ENCODE measurements around the gene UBE2H. TPM values are rescaled to one million over a fixed set of nuclear protein-coding genes. Genes with fewer than 3 reads are reported as not detected.
A peak's percentile ranks its signal among the peaks of the same experiment; 100 is the strongest.

The UBE2H gene
- total and polyA plus RNA-seq, 2 donors (not counting 1 experiment from before 2014, with no cell fraction given): 23.3 to 54.1 TPM

- DNase-seq (peak; percentile 60), ATAC-seq (ENCODE audit: low read depth) (peak; percentile 29)
- Histone ChIP-seq H3K9ac (ENCODE audit: low read length) (peak overlapping the region; percentile 50), H3K9me3 (ENCODE audit: control extremely low read depth in 1 of 3, control insufficient read depth in 2 of 3, insufficient read depth in 1 of 3, low read length in 2 of 3) (peaks cover 0 to 45% (median 0%) of the 10 kb centered on the region in 3 donors), H3K27me3 (replicated peaks in 1 of 4; ENCODE audit: control extremely low read depth in 1 of 4, control insufficient read depth in 3 of 4, insufficient read depth in 4 of 4, low read length in 3 of 4) (peaks cover 0 to 74% (median 50%) of the 10 kb centered on the region in 4 experiments), H4K20me1 (ENCODE audit: control insufficient read depth, insufficient read depth, low read length, poor library complexity, severe bottlenecking) (peaks cover 18% of the 10 kb centered on the region), H3K4me3 (ENCODE audit: control extremely low read depth in 1 of 5, extremely low read depth in 1 of 5, insufficient read depth in 1 of 5, low read depth in 2 of 5, low read length in 4 of 5) (peak overlapping the region in 3 of 5 experiments; percentile 23 to 58 (median 23)), H3K79me2 (ENCODE audit: control insufficient read depth, insufficient read depth, low read length) (no peaks in the 10 kb centered on the region), H3K4me2 (replicated peaks; ENCODE audit: low read depth, low read length, poor library complexity, severe bottlenecking) (peak overlapping the region; percentile 78), H3K27ac (ENCODE audit: low read length in 2 of 2) (no peak overlapping the region), H2AFZ (ENCODE audit: insufficient read depth, low read depth, low read length, poor library complexity, severe bottlenecking) (peak overlapping the region; percentile 46), H3K36me3 (replicated peaks in 1 of 2; ENCODE audit: control extremely low read depth in 1 of 2, control insufficient read depth in 1 of 2, extremely low read depth in 1 of 2, insufficient read depth in 2 of 2, low read length in 1 of 2) (no peaks in the 10 kb centered on the region), H3K4me1 (ENCODE audit: control insufficient read depth in 2 of 2, insufficient read depth in 2 of 2, low read length in 2 of 2) (peaks cover 50% of the 10 kb centered on the region in 2 donors)
- no peaks in the 10 kb centered on the region for H3K9me3 Mint-ChIP-seq (ENCODE audit: insufficient read depth)
- 4% methylated on average over 40 of the region's 44 CpGs for WGBS (ENCODE audit: insufficient coverage)
- peaks cover 39% of the 10 kb centered on the region for H3K4me1 Mint-ChIP-seq
- TF ChIP-seq CTCF (IDR thresholded peaks at IDR 0.05): no peak
- TF ChIP-seq EZH2 (IDR thresholded peaks at IDR 0.05; ENCODE audit: borderline replicate concordance, insufficient read depth, low read depth, low read length, poor library complexity, severe bottlenecking): peak; percentile 50
- H3K27me3 Mint-ChIP-seq: peaks cover 63% of the 10 kb centered on the region
- H3K27ac Mint-ChIP-seq: no peak overlapping the region
- POLR2A ChIA-PET: no interaction called here
- CTCF ChIA-PET: interaction anchor here (0.7 to 1.3 kb wide), 2 partner anchors 40 to 972 kb away, joined by 3 read pairs; no protein-coding TSS in a partner anchor
- intact Hi-C loops (cut with micrococcal nuclease): no loop called here
- H3K4me3 Mint-ChIP-seq: peak overlapping the region; percentile 68
These were observed 166.9 kb downstream of the UBE2H start for GRCh38 chr7:129785685-129786514.
